GM06990 (cell line): ENCODE results near the gene SLITRK1.

ENCODE experiments used
- DNase-seq: peaks from one replicate; pipeline ENCODE4 v3.0.0-alpha.2; 2011; ENCODE audit not compliant: insufficient read length; ENCODE audit errors: extremely low read depth
- H3K27me3 ChIP-seq: replicated peaks from 2 replicates; pipeline ENCODE4 v1.6.0; 2011; ENCODE audit warnings: low read length; ENCODE audit not compliant: control insufficient read depth, insufficient read depth
- H3K36me3 ChIP-seq: 2 replicates; pipeline ENCODE4 v1.5.1; 2011; ENCODE audit warnings: low read length; ENCODE audit not compliant: control insufficient read depth, insufficient read depth
- H3K4me3 ChIP-seq: replicated peaks from 2 replicates; pipeline ENCODE4 v1.5.1; 2011; ENCODE audit warnings: low read depth, mild to moderate bottlenecking, control low read depth, low read length
- CTCF ChIP-seq: IDR thresholded peaks from 2 replicates; pipeline ENCODE4 v1.5.1; 2011; ENCODE audit warnings: low read length, control low read depth, mild to moderate bottlenecking, inconsistent platforms; ENCODE audit not compliant: insufficient read depth, poor library complexity, severe bottlenecking

The SLITRK1 gene

GRCh38 chr13:83881917-83882605 lies at the start of gene SLITRK1:
Gene SLITRK1, minus strand, starts transcription at chr13:83882474. Its CDS starts 967 bp downstream, at chr13:83881507.
- no peak for DNase-seq
- Histone ChIP-seq H3K4me3 (no peak within 1 kb of the TSS), H3K36me3 (no peaks in the 10 kb centered on the region), H3K27me3 (no peaks in the 10 kb centered on the region)
- no peak for TF ChIP-seq CTCF

- no peak for TF ChIP-seq CTCF
- no peak for DNase-seq
- H3K27me3 ChIP-seq, result no peaks in the 10 kb centered on the region
- no peak overlapping the region for H3K4me3 ChIP-seq
- H3K36me3 ChIP-seq, result no peaks in the 10 kb centered on the region
Observed at GRCh38 chr13:83929157-83929556, 46.9 kb upstream of the SLITRK1 start.

- DNase-seq, result no peak
- Histone ChIP-seq H3K4me3 (no peak overlapping the region), H3K27me3 (no peaks in the 10 kb centered on the region), H3K36me3 (no peaks in the 10 kb centered on the region)
- no peak for TF ChIP-seq CTCF
Observed at GRCh38 chr13:83919775-83920174, 37.5 kb upstream of the SLITRK1 start.

- Histone ChIP-seq H3K4me3 (no peak overlapping the region), H3K36me3 (no peaks in the 10 kb centered on the region), H3K27me3 (no peaks in the 10 kb centered on the region)
- no peak for DNase-seq
- no peak for TF ChIP-seq CTCF
Observed at GRCh38 chr13:83914368-83914767, 32.1 kb upstream of the SLITRK1 start.

- Histone ChIP-seq H3K36me3 (no peaks in the 10 kb centered on the region), H3K4me3 (no peak overlapping the region), H3K27me3 (no peaks in the 10 kb centered on the region)
- DNase-seq, result no peak
- no peak for TF ChIP-seq CTCF
Observed at GRCh38 chr13:83907196-83907989, 25.1 kb upstream of the SLITRK1 start.
